Heart right ventricle (tissue), 16 donors: ENCODE measurements around the gene RAB6A. TPM values are rescaled to one million over a fixed set of nuclear protein-coding genes. Genes with fewer than 3 reads are reported as not detected.

ENCODE experiments used
- ATAC-seq, 8 donors: fragments of 200-7000 bp; cut with Tn5 transposase; one replicate each; pipeline ENCODE4 v1.9.1; 2020; ENCODE audit warnings: mild to moderate bottlenecking in 8 of 8, moderate library complexity in 8 of 8, moderate number of reproducible peaks in 1 of 8
- DNase-seq, 2 donors: peaks; one replicate each; pipeline ENCODE4 v3.0.0-alpha.2; 2020
- H3K27ac ChIP-seq, 10 donors: fragments of 200-600 bp; sonication (generic) in 2 of 10; one replicate each; pipeline versions ENCODE4 v1.5.0 to v1.8.0; 2020 to 2022; ENCODE audit warnings: mild to moderate bottlenecking in 3 of 10
- H3K27me3 ChIP-seq, 7 donors: fragments of 200-600 bp; one replicate each; pipeline ENCODE4 v1.8.0; 2021 to 2022; ENCODE audit warnings: mild to moderate bottlenecking in 2 of 7
- H3K36me3 ChIP-seq, 9 donors: fragments of 200-600 bp; sonication (generic) in 1 of 9; one replicate each; pipeline versions ENCODE4 v1.5.0 to v1.8.0; 2020 to 2022; ENCODE audit warnings: mild to moderate bottlenecking in 2 of 9
- H3K4me1 ChIP-seq, 9 donors: fragments of 200-600 bp; sonication (generic) in 1 of 9; one replicate each; pipeline versions ENCODE4 v1.5.0 to v1.8.0; 2020 to 2022; ENCODE audit warnings: mild to moderate bottlenecking in 4 of 9
- H3K4me3 ChIP-seq, 10 donors: fragments of 200-600 bp; sonication (generic) in 2 of 10; one replicate each; pipeline versions ENCODE4 v1.5.0 to v1.8.0; 2020 to 2022; ENCODE audit warnings: mild to moderate bottlenecking in 7 of 10, moderate library complexity in 2 of 10
- H3K9me3 ChIP-seq, 11 donors: fragments of 200-600 bp in 10 of 11; sonication (generic) in 2 of 11; one replicate each; pipeline versions ENCODE4 v1.5.0 to v1.8.0; 2013 to 2022; ENCODE audit warnings: mild to moderate bottlenecking in 2 of 11, control low read depth in 1 of 11, moderate library complexity in 1 of 11
- CTCF ChIP-seq, 9 donors: fragments of 200-600 bp; sonication (generic) in 2 of 9; IDR thresholded peaks; one replicate each; pipeline versions ENCODE4 v1.5.0 to v1.8.0; 2021 to 2022; ENCODE audit warnings: antibody characterized with exemption in 9 of 9, mild to moderate bottlenecking in 5 of 9, moderate library complexity in 1 of 9
- WGBS, 2 donors: extraction: QIAGEN DNeasy Blood & Tissue Kit; methylation state at CpG; one replicate each; pipeline ENCODE4 v1.1.7; 2013; ENCODE audit warnings: inconsistent platforms in 1 of 2; 5-methylcytosine and 5-hydroxymethylcytosine counted together
- intact Hi-C, 10 donors: fragments of 100-400 bp; cut with DNase I; formaldehyde crosslinking; loops; one replicate each; pipeline versions ENCODE4 v1.11.1 to v1.14.2; 2022
- polyA plus RNA-seq, 2 donors: library from polyadenylated mRNA; stranded (reverse); fragments of 200-250 nt; gene quantifications; one replicate each; pipeline ENCODE4 v1.2.3, GENCODE V29; 2013
- total RNA-seq, 10 donors: library from RNA; stranded (reverse); fragmentation: NEBNext Ultra II Directional in 3 of 10; extraction: Animal tissue kit (Norgen Biotek cat#: 25700) in 3 of 10; gene quantifications; one replicate each; pipeline versions ENCODE4 v1.2.1 to v1.2.4, GENCODE V29; 2021 to 2023
- donor health status: Arrhythmogenic right ventricular cardiomyopathy.
- donor health status: ischemic (EF 13 %, LVEDD 7.1; RV severe dilation, severe dysfunction).
- donor health status: healthy with polysubstance abuse.
- donor health status: DM: no; HTN: yes; CAD: no.
- donor health status: DM: no; HTN: no; CAD: no.
- donor health status: ischemic (EF 25% LVEDD 6.9; RV normal size, moderate dysfunction).
- donor health status: ischemic (EF 25% LVEDD 5.7; RV mildly dilated, moderate dysfunction).
- donor health status: healthy.
- donor health status: DM: yes; HTN: yes; CAD: no.
- donor health status: Ischemic cardiomyopathy.
- donor health status: ischemic (EF 35%, LVEDD 5.7; RV mildly dilated, moderate dysfunction).
- donor health status: nonischemic (EF 11% LVEDD 7.7; RV severe dilation, severe dysfunction).
- donor health status: DM: yes; HTN: yes; CAD: no.
- donor health status: PGD.
- donor health status: ischemic (EF 29% LVEDD 5.4; RV normal size, mild dysfunction).
- donor health status: nonischemic (EF 23%, LVEDD 6.1; RV moderate dilation, normal function).

Gene RAB6A
- total and polyA plus RNA-seq, 12 donors, result 39.1 to 137 (median 114) TPM

- WGBS, 2 donors, result 93% methylated on average over 1 of the region's 1 CpG
- Histone ChIP-seq H3K36me3 (no peaks in the 10 kb centered on the region), H3K27ac (no peak overlapping the region), H3K4me3 (no peak overlapping the region), H3K4me1 (peaks cover 6 to 42% (median 26%) of the 10 kb centered on the region in 9 donors), H3K9me3 (no peaks in the 10 kb centered on the region), H3K27me3 (no peaks in the 10 kb centered on the region)
- ATAC-seq (no peak), DNase-seq (no peak)
- intact Hi-C loops, result no loop called here
- no peak for TF ChIP-seq CTCF (IDR thresholded peaks at IDR 0.05)
Measured at GRCh38 chr11:73667891-73668290, 93.0 kb downstream of the RAB6A start.

- peaks cover 6 to 47% (median 32%) of the 10 kb centered on the region in 9 donors for H3K4me1 ChIP-seq
- intact Hi-C loops, result loop anchor here in 5 of 10 donors (5.0 kb wide), 4 partner anchors 38 to 313 kb away; no protein-coding TSS in a partner anchor
- H3K4me3 ChIP-seq, result no peak overlapping the region
- no peaks in the 10 kb centered on the region for H3K36me3 ChIP-seq
- H3K27ac ChIP-seq, result peak overlapping the region in 2 of 10 donors; percentile 21 to 51
- ATAC-seq (no peak), DNase-seq (no peak)
- TF ChIP-seq CTCF (IDR thresholded peaks at IDR 0.05), result no peak
- no peaks in the 10 kb centered on the region for H3K9me3 ChIP-seq
- no peaks in the 10 kb centered on the region for H3K27me3 ChIP-seq
Measured at GRCh38 chr11:73664877-73665276, 96.0 kb downstream of the RAB6A start.

GRCh38 chr11:73663604-73664495 lies 97.0 kb downstream of the RAB6A start:
- no peak for ATAC-seq
- H3K9me3 ChIP-seq, result no peaks in the 10 kb centered on the region
- H3K4me1 ChIP-seq, result peaks cover 6 to 47% (median 32%) of the 10 kb centered on the region in 9 donors
- 72 to 78% methylated on average over 3 of the region's 3 CpGs for WGBS, 2 donors
- H3K27me3 ChIP-seq, result no peaks in the 10 kb centered on the region
- H3K4me3 ChIP-seq, result no peak overlapping the region
- no peak for TF ChIP-seq CTCF (IDR thresholded peaks at IDR 0.05)
- DNase-seq, result no peak
- peak overlapping the region in 3 of 10 donors; percentile 13 to 42 (median 14) for H3K27ac ChIP-seq
- intact Hi-C loops, result loop anchor here in 6 of 10 donors (2.0 to 5.0 kb wide), 5 partner anchors 37 to 312 kb away; no protein-coding TSS in a partner anchor
- no peaks in the 10 kb centered on the region for H3K36me3 ChIP-seq

GRCh38 chr11:73662445-73663157 lies 98.3 kb downstream of the RAB6A start:
- Histone ChIP-seq H3K27me3 (no peaks in the 10 kb centered on the region), H3K36me3 (no peaks in the 10 kb centered on the region), H3K4me1 (peaks cover 6 to 47% (median 32%) of the 10 kb centered on the region in 9 donors), H3K9me3 (no peaks in the 10 kb centered on the region), H3K27ac (no peak overlapping the region), H3K4me3 (no peak overlapping the region)
- no peak for TF ChIP-seq CTCF (IDR thresholded peaks at IDR 0.05)
- no peak for ATAC-seq
- intact Hi-C loops, result loop anchor here in 6 of 10 donors (2.0 to 5.0 kb wide), 5 partner anchors 35 to 310 kb away; no protein-coding TSS in a partner anchor
- 97 to 99% methylated on average over 3 of the region's 3 CpGs for WGBS, 2 donors
- no peak for DNase-seq
